ENCODE results near the gene AP5B1.

- TF ChIP-seq POLR2A (IDR thresholded peaks at IDR 0.05), result no peak
- TF ChIP-seq CTCF (IDR thresholded peaks at IDR 0.05), result no peak
Observed at GRCh38 chr11:65790104-65790901, 9.5 kb upstream of the AP5B1 start.
